ENCODE data around the gene OR6J1. TPM values are rescaled to one million over a fixed set of nuclear protein-coding genes. Genes with fewer than 3 reads are reported as not detected.

OR6J1 gene
- total and polyA plus RNA-seq, 10 of the 15 experiments (the other 5 are each of a cell fraction or from before 2014, with no cell fraction given) = not detected

GRCh38 chr14:22650960-22651521, 6.9 kb upstream of the OR6J1 start (continued):
- TF ChIP-seq IKZF1 (conservative IDR thresholded peaks at IDR 0.05) (0 out of 2 replicates have a peak, but pooled peaks have one; percentile 15), NFIC (IDR thresholded peaks at IDR 0.05; ENCODE audit: low read depth, low read length) (no peak; the same call in 1 of the 2 replicates), EED (IDR thresholded peaks at IDR 0.05; ENCODE audit: low read depth) (no peak), SMC3 (IDR thresholded peaks at IDR 0.05; ENCODE audit: borderline replicate concordance, low read length) (no peak), POLR2AphosphoS5 (IDR thresholded peaks at IDR 0.05; ENCODE audit: low read length) (peak; percentile 96), CBFB (IDR thresholded peaks at IDR 0.05; ENCODE audit: low read depth) (peak; percentile 93), ZBED1 (IDR thresholded peaks at IDR 0.05; ENCODE audit: borderline replicate concordance) (peak; percentile 95), MTA3 (IDR thresholded peaks at IDR 0.05; ENCODE audit: borderline replicate concordance, low read length) (peak; percentile 71; the same call in 1 of the 2 replicates), RUNX3 (IDR thresholded peaks at IDR 0.05; ENCODE audit: low read length) (peak; percentile 81), ZNF207 (IDR thresholded peaks at IDR 0.05; ENCODE audit: borderline replicate concordance) (no peak), TCF3 (IDR thresholded peaks at IDR 0.05; ENCODE audit: borderline replicate concordance, insufficient read depth, low read depth, low read length) (peak; percentile 57; the same call in 1 of the 2 replicates), NBN (IDR thresholded peaks at IDR 0.05) (no peak), ZNF217 (IDR thresholded peaks at IDR 0.05) (no peak), USF2 (IDR thresholded peaks at IDR 0.05; ENCODE audit: borderline replicate concordance, low read depth, low read length) (no peak), EZH2 (IDR thresholded peaks at IDR 0.05; ENCODE audit: borderline replicate concordance, control insufficient read depth, low read depth, low read length) (no peak), MLLT1 (IDR thresholded peaks at IDR 0.05) (no peak), PML (IDR thresholded peaks at IDR 0.05; ENCODE audit: low read length) (peak; percentile 98), TCF12 (IDR thresholded peaks at IDR 0.05; ENCODE audit: low read depth, low read length) (peak; percentile 33; the same call in 1 of the 2 replicates), POLR2AphosphoS2 (IDR thresholded peaks at IDR 0.05; ENCODE audit: low read depth, low read length) (0 out of 2 replicates have a peak, but pooled peaks have one; percentile 52), SMAD5 (IDR thresholded peaks at IDR 0.05; ENCODE audit: low read depth) (peak; percentile 96)
- TF ChIP-seq, protein P1, sequence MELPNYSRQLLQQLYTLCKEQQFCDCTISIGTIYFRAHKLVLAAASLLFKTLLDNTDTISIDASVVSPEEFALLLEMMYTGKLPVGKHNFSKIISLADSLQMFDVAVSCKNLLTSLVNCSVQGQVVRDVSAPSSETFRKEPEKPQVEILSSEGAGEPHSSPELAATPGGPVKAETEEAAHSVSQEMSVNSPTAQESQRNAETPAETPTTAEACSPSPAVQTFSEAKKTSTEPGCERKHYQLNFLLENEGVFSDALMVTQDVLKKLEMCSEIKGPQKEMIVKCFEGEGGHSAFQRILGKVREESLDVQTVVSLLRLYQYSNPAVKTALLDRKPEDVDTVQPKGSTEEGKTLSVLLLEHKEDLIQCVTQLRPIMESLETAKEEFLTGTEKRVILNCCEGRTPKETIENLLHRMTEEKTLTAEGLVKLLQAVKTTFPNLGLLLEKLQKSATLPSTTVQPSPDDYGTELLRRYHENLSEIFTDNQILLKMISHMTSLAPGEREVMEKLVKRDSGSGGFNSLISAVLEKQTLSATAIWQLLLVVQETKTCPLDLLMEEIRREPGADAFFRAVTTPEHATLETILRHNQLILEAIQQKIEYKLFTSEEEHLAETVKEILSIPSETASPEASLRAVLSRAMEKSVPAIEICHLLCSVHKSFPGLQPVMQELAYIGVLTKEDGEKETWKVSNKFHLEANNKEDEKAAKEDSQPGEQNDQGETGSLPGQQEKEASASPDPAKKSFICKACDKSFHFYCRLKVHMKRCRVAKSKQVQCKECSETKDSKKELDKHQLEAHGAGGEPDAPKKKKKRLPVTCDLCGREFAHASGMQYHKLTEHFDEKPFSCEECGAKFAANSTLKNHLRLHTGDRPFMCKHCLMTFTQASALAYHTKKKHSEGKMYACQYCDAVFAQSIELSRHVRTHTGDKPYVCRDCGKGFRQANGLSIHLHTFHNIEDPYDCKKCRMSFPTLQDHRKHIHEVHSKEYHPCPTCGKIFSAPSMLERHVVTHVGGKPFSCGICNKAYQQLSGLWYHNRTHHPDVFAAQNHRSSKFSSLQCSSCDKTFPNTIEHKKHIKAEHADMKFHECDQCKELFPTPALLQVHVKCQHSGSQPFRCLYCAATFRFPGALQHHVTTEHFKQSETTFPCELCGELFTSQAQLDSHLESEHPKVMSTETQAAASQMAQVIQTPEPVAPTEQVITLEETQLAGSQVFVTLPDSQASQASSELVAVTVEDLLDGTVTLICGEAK (IDR thresholded peaks at IDR 0.05; ENCODE audit: borderline replicate concordance) = no peak
- TF ChIP-seq, protein P2, sequence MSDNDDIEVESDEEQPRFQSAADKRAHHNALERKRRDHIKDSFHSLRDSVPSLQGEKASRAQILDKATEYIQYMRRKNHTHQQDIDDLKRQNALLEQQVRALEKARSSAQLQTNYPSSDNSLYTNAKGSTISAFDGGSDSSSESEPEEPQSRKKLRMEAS (IDR thresholded peaks at IDR 0.05; ENCODE audit: low read depth, low read length) = no peak
